Astrocyte (in vitro differentiated cells and primary cell): ENCODE data around the gene ACAD8. TPM values are rescaled to one million over a fixed set of nuclear protein-coding genes. Genes with fewer than 3 reads are reported as not detected.

Experiments used
- DNase-seq: peaks from one replicate; pipeline ENCODE4 v3.0.0-alpha.2; 2010; ENCODE audit warnings: low read depth
- FAIRE-seq: peaks from 2 replicates; lab custom pipeline; 2011; peaks lifted over from hg19 to GRCh38; lab: Jason Lieb, UNC
- H2AFZ ChIP-seq: 2 replicates; pipeline ENCODE4 v1.6.0; 2012; ENCODE audit warnings: low read depth, low read length, inconsistent platforms
- H3K27ac ChIP-seq: 2 replicates; pipeline ENCODE4 v1.5.1; 2011; ENCODE audit warnings: low read depth, low read length, inconsistent platforms
- H3K27me3 ChIP-seq: 2 replicates; pipeline ENCODE4 v1.6.0; 2011; ENCODE audit warnings: low read length, inconsistent platforms; ENCODE audit not compliant: insufficient read depth
- H3K36me3 ChIP-seq: 2 replicates; pipeline ENCODE4 v1.5.1; 2011; ENCODE audit warnings: low read length, inconsistent platforms; ENCODE audit not compliant: insufficient read depth
- H3K4me1 ChIP-seq: 2 replicates; pipeline ENCODE4 v1.5.1; 2011; ENCODE audit warnings: low read length, inconsistent platforms; ENCODE audit not compliant: insufficient read depth
- H3K4me2 ChIP-seq: 2 replicates; pipeline ENCODE4 v1.6.0; 2012; ENCODE audit warnings: low read length, inconsistent platforms
- H3K4me3 ChIP-seq: 2 replicates; pipeline ENCODE4 v1.5.1; 2011; ENCODE audit warnings: low read depth, mild to moderate bottlenecking, low read length, inconsistent platforms; ENCODE audit not compliant: insufficient read depth
- H3K79me2 ChIP-seq: 2 replicates; pipeline ENCODE4 v1.6.0; 2012; ENCODE audit warnings: mild to moderate bottlenecking, low read length, inconsistent platforms; ENCODE audit not compliant: insufficient read depth
- H3K9ac ChIP-seq: 2 replicates; pipeline ENCODE4 v1.6.0; 2012; ENCODE audit warnings: mild to moderate bottlenecking, low read length, inconsistent platforms
- H3K9me3 ChIP-seq: 2 replicates; pipeline ENCODE4 v1.5.1; 2012; ENCODE audit warnings: low read depth, mild to moderate bottlenecking, low read length, inconsistent platforms; ENCODE audit not compliant: insufficient read depth
- H4K20me1 ChIP-seq: 2 replicates; pipeline ENCODE4 v1.6.0; 2012; ENCODE audit warnings: low read length, inconsistent platforms; ENCODE audit not compliant: insufficient read depth
- H3K27ac Mint-ChIP-seq: one replicate; pipeline ENCODE4 v1.8.0; 2021; ENCODE audit warnings: mild to moderate bottlenecking, mixed read lengths; ENCODE audit not compliant: unreplicated experiment
- H3K27me3 Mint-ChIP-seq: one replicate; pipeline ENCODE4 v1.8.0; 2021; ENCODE audit warnings: low read depth, mixed read lengths; ENCODE audit not compliant: unreplicated experiment
- H3K36me3 Mint-ChIP-seq: one replicate; pipeline ENCODE4 v1.8.0; 2021; ENCODE audit warnings: low read depth, mixed read lengths; ENCODE audit not compliant: unreplicated experiment
- H3K4me1 Mint-ChIP-seq: one replicate; pipeline ENCODE4 v1.8.0; 2021; ENCODE audit warnings: low read depth, mixed read lengths; ENCODE audit not compliant: unreplicated experiment
- H3K4me3 Mint-ChIP-seq: one replicate; pipeline ENCODE4 v1.8.0; 2021; ENCODE audit warnings: mild to moderate bottlenecking, moderate library complexity, mixed read lengths; ENCODE audit not compliant: unreplicated experiment
- H3K9me3 Mint-ChIP-seq: one replicate; pipeline ENCODE4 v1.8.0; 2021; ENCODE audit warnings: mild to moderate bottlenecking, mixed read lengths; ENCODE audit not compliant: unreplicated experiment
- CTCF ChIP-seq: IDR thresholded peaks from 2 replicates; pipeline ENCODE4 v1.5.1; 2011; ENCODE audit warnings: low read depth, mild to moderate bottlenecking, inconsistent platforms, low read length, moderate library complexity; ENCODE audit not compliant: insufficient read depth
- EZH2 ChIP-seq: IDR thresholded peaks from 2 replicates; pipeline ENCODE4 v1.6.1; 2012; ENCODE audit warnings: mild to moderate bottlenecking, low read length, inconsistent platforms; ENCODE audit not compliant: insufficient read depth
- total RNA-seq: library from RNA; stranded (reverse); gene quantifications from 2 replicates; pipeline ENCODE4 v1.2.1, GENCODE V29; 2021

ACAD8 gene
- total RNA-seq, 1 donor from 2014 or later = 15.8 TPM

- Histone ChIP-seq H4K20me1 (peaks cover 3% of the 10 kb centered on the region), H3K4me3 (no peak overlapping the region), H3K9me3 (no peaks in the 10 kb centered on the region), H3K4me1 (no peaks in the 10 kb centered on the region), H2AFZ (no peak overlapping the region), H3K9ac (no peak overlapping the region), H3K36me3 (peaks cover 25% of the 10 kb centered on the region), H3K27ac (no peak overlapping the region), H3K79me2 (no peaks in the 10 kb centered on the region), H3K4me2 (no peak overlapping the region), H3K27me3 (no peaks in the 10 kb centered on the region)
- no peaks in the 10 kb centered on the region for H3K27me3 Mint-ChIP-seq
- H3K4me3 Mint-ChIP-seq = no peak overlapping the region
- FAIRE-seq (no peak), DNase-seq (no peak)
- no peaks in the 10 kb centered on the region for H3K9me3 Mint-ChIP-seq
- H3K4me1 Mint-ChIP-seq = no peaks in the 10 kb centered on the region
- TF ChIP-seq CTCF (no peak), EZH2 (no peak)
- H3K36me3 Mint-ChIP-seq = peaks cover 9% of the 10 kb centered on the region
- no peak overlapping the region for H3K27ac Mint-ChIP-seq
These were observed 6.7 kb upstream of the ACAD8 start for GRCh38 chr11:134246678-134247077.

DNA sequence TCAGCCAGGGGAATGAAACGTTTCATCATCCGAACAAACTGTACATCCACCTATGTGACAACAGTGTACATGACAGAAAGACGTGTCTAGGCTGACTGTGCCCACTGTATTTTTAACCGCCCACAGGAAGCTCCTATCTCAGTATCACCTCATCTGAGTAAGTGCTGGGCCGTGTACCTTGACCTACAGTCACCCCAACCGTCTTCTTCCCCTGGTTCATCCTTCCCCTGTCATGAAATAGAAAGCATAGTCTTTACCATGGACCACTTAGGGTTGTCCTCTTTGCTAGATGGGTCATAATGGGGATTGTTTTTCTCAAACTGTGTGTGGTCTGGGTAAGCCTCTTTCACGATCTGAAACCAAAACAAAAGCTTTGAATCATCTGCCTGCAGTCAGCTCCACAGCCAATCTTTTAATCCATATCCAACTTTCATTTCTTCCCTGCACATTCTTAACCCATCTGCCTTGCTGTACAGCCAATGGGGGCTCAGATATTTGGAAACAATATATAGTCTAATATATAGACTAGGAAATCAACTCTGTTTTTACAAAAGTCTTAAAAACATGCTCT, 4.4 kb upstream of the ACAD8 start:
- DNase-seq (no peak), FAIRE-seq (no peak)
- no peak overlapping the region for H3K9ac ChIP-seq
- TF ChIP-seq EZH2 = no peak
- no peak for TF ChIP-seq CTCF
- no peaks in the 10 kb centered on the region for H3K9me3 ChIP-seq
- Mint-ChIP-seq H3K9me3 (no peaks in the 10 kb centered on the region), H3K4me3 (no peak overlapping the region), H3K36me3 (peaks cover 9% of the 10 kb centered on the region), H3K27me3 (no peaks in the 10 kb centered on the region), H3K27ac (no peak overlapping the region), H3K4me1 (peaks cover 4% of the 10 kb centered on the region)
- H3K27ac ChIP-seq = no peak overlapping the region
- H3K27me3 ChIP-seq = no peaks in the 10 kb centered on the region
- H3K4me1 ChIP-seq = peaks cover 8% of the 10 kb centered on the region
- peaks cover 11% of the 10 kb centered on the region for H3K36me3 ChIP-seq
- H3K4me2 ChIP-seq = no peak overlapping the region
- no peak overlapping the region for H2AFZ ChIP-seq
- H4K20me1 ChIP-seq = no peaks in the 10 kb centered on the region
- H3K4me3 ChIP-seq = no peak overlapping the region
- peaks cover 4% of the 10 kb centered on the region for H3K79me2 ChIP-seq

- H3K4me3 Mint-ChIP-seq = no peak overlapping the region
- H3K9ac ChIP-seq = no peak overlapping the region
- FAIRE-seq = no peak
- peaks cover 7% of the 10 kb centered on the region for H3K36me3 Mint-ChIP-seq
- TF ChIP-seq CTCF = no peak
- no peak for TF ChIP-seq EZH2
- peaks cover 11% of the 10 kb centered on the region for H3K36me3 ChIP-seq
- H3K27ac ChIP-seq = no peak overlapping the region
- DNase-seq = no peak
- H3K27me3 Mint-ChIP-seq = no peaks in the 10 kb centered on the region
- peaks cover 4% of the 10 kb centered on the region for H3K4me1 Mint-ChIP-seq
- no peaks in the 10 kb centered on the region for H3K9me3 ChIP-seq
- H2AFZ ChIP-seq = no peak overlapping the region
- no peaks in the 10 kb centered on the region for H3K27me3 ChIP-seq
- H3K79me2 ChIP-seq = peaks cover 16% of the 10 kb centered on the region
- H3K4me1 ChIP-seq = peaks cover 10% of the 10 kb centered on the region
- H3K9me3 Mint-ChIP-seq = no peaks in the 10 kb centered on the region
- no peak overlapping the region for H3K27ac Mint-ChIP-seq
- H3K4me2 ChIP-seq = no peak overlapping the region
- H4K20me1 ChIP-seq = peaks cover 7% of the 10 kb centered on the region
- no peak overlapping the region for H3K4me3 ChIP-seq
These were observed 3.1 kb upstream of the ACAD8 start for GRCh38 chr11:134250246-134250645.
